HepG2 (cell line): ENCODE data around the gene DNAJC18. TPM values are rescaled to one million over a fixed set of nuclear protein-coding genes. Genes with fewer than 3 reads are reported as not detected.

Experiments used
- ATAC-seq: fragments of 200-7000 bp; cut with Tn5 transposase; 3 replicates; pipeline ENCODE4 v1.9.1; 2020; ENCODE audit warnings: mild to moderate bottlenecking, moderate library complexity
- BruUV-seq: library from RNA; stranded (reverse); fragments of 400-500 nt; replicated peaks from 2 replicates; lab custom pipeline; 2021; lab: Mats Ljungman, UMichigan
- CTCF ChIA-PET: fragments of 300-600 bp; formaldehyde crosslinking; extraction: SDS; loops from one replicate; lab custom pipeline; 2021; ENCODE audit warnings: low total read pairs, inconsistent platforms, low intra/inter-chr PET ratio; lab: Yijun Ruan, JAX
- POLR2A ChIA-PET: fragments of 350-600 bp; sonication (Branson Sonifier 250); formaldehyde crosslinking; loops from one replicate; lab custom pipeline; 2020; ENCODE audit warnings: antibody characterized with exemption, inconsistent platforms; lab: Yijun Ruan, JAX
- DNase-seq: peaks from one replicate; pipeline ENCODE4 v3.0.0-alpha.2; 2015; ENCODE audit warnings: low spot score
- FAIRE-seq: peaks from 3 replicates; lab custom pipeline; 2011; peaks lifted over from hg19 to GRCh38; lab: Jason Lieb, UNC
- H2AFZ ChIP-seq: one replicate; pipeline ENCODE4 v1.6.1; 2011; ENCODE audit warnings: low read length, inconsistent platforms
- H3K27ac ChIP-seq: fragments of 300-600 bp; 3 replicates; pipeline ENCODE4 v1.8.0; 2011; ENCODE audit warnings: mixed run types, mild to moderate bottlenecking, mixed read lengths, low read length, inconsistent platforms; ENCODE audit not compliant: insufficient read depth; ENCODE audit errors: extremely low read length
- H3K27me3 ChIP-seq, 2 experiments: fragments of 200-600 bp in 1 of 2; 2 replicates in 1 of 2; 3 replicates in 1 of 2; pipeline versions ENCODE4 v1.6.0 to v1.8.0; 2011; ENCODE audit warnings: low read length in 2 of 2, mild to moderate bottlenecking in 2 of 2, moderate library complexity in 2 of 2, inconsistent platforms in 1 of 2; ENCODE audit not compliant: insufficient read depth in 2 of 2, control insufficient read depth in 1 of 2
- H3K36me3 ChIP-seq, 2 experiments: fragments of 200-600 bp in 1 of 2; replicated peaks in 1 of 2; 2 replicates in 1 of 2; 3 replicates in 1 of 2; pipeline versions ENCODE4 v1.5.1 to v1.8.0; 2011; ENCODE audit warnings: low read length in 2 of 2, inconsistent platforms in 1 of 2; ENCODE audit not compliant: insufficient read depth in 2 of 2, control insufficient read depth in 1 of 2
- H3K4me1 ChIP-seq: 2 replicates; pipeline ENCODE4 v1.5.1; 2012; ENCODE audit warnings: low read length, inconsistent platforms; ENCODE audit not compliant: insufficient read depth
- H3K4me2 ChIP-seq: 2 replicates; pipeline ENCODE4 v1.6.0; 2011; ENCODE audit warnings: low read depth, low read length, inconsistent platforms
- H3K4me3 ChIP-seq, 3 experiments: fragments of 200-600 bp in 1 of 3; sonication (generic), shearing (Covaris generic) in 1 of 3; replicated peaks in 1 of 3; 2 replicates each; pipeline ENCODE4 v1.5.1; 2011 to 2016; ENCODE audit warnings: low read length in 3 of 3, inconsistent platforms in 2 of 3, low read depth in 2 of 3, mild to moderate bottlenecking in 2 of 3, control low read depth in 1 of 3, mixed read lengths in 1 of 3; ENCODE audit not compliant: insufficient read depth in 1 of 3
- H3K79me2 ChIP-seq: one replicate; pipeline ENCODE4 v1.6.1; 2011; ENCODE audit warnings: low read length, inconsistent platforms; ENCODE audit not compliant: insufficient read depth
- H3K9ac ChIP-seq: 2 replicates; pipeline ENCODE4 v1.6.0; 2011; ENCODE audit warnings: mild to moderate bottlenecking, low read depth, low read length, inconsistent platforms; ENCODE audit not compliant: insufficient read depth
- H3K9me3 ChIP-seq: 2 replicates; pipeline ENCODE4 v1.5.1; 2012; ENCODE audit warnings: mild to moderate bottlenecking, low read length
- H4K20me1 ChIP-seq: 2 replicates; pipeline ENCODE4 v1.6.0; 2011; ENCODE audit warnings: inconsistent platforms, mild to moderate bottlenecking, low read length, moderate library complexity; ENCODE audit not compliant: insufficient read depth
- WGBS: methylation state at CpG from one replicate; pipeline ENCODE4 v1.1.6; 2017; ENCODE audit warnings: low lambda C conversion rate; 5-methylcytosine and 5-hydroxymethylcytosine counted together
- in situ Hi-C: cut with HindIII; loops from 2 replicates; pipeline ENCODE4 v1.10.0; 2017; ENCODE audit warnings: low pct_unique_long_range_greater_than_20kb; ENCODE audit not compliant: extremely low pct_ligation_motif_present
- intact Hi-C: fragments of 100-400 bp; cut with micrococcal nuclease; formaldehyde crosslinking; loops from one replicate; pipeline ENCODE4 v1.10.0; 2022; ENCODE audit not compliant: unreplicated experiment
- polyA plus RNA-seq, 8 experiments: library from polyadenylated mRNA; depleted of rRNA in 3 of 8; stranded (reverse) in 7 of 8; unstranded in 1 of 8; fragments of >200 nt; fragmentation: Illumina TruSeq in 4 of 8; extraction: Trizol in 4 of 8; gene quantifications; 2 replicates each; pipeline versions ENCODE4 v1.2.1 to v1.2.3, GENCODE V29; 2011 to 2016; ENCODE audit warnings: low read depth in 4 of 8, missing spikeins in 1 of 8, mixed read lengths in 1 of 8; ENCODE audit not compliant: insufficient read depth in 1 of 8
- total RNA-seq, 5 experiments: library from RNA; depleted of rRNA; stranded (reverse); fragments of >200 nt; fragmentation: Illumina TruSeq; extraction: Trizol; gene quantifications; 2 replicates each; pipeline ENCODE4 v1.2.3, GENCODE V29; 2016; ENCODE audit warnings: low read depth in 1 of 5
- TF ChIP-seq, protein P1 (sequence below): conservative IDR thresholded peaks from 2 replicates; pipeline ENCODE4 v1.6.1; 2018; ENCODE audit warnings: missing genetic modification reagents
- TF ChIP-seq, protein P2 (sequence below): sonication (generic); formaldehyde crosslinking; IDR thresholded peaks from 2 replicates; pipeline ENCODE4 v1.4.0; 2020; ENCODE audit warnings: missing genetic modification reagents
- TF ChIP-seq, protein P3 (sequence below): sonication (generic); formaldehyde crosslinking; IDR thresholded peaks from 2 replicates; pipeline ENCODE4 v1.5.0; 2020; ENCODE audit warnings: missing genetic modification reagents

The DNAJC18 gene
- total and polyA plus RNA-seq, 2 of the 13 experiments (the other 11 are each of a cell fraction or from before 2014, with no cell fraction given): 6.5 to 6.6 TPM

DNA sequence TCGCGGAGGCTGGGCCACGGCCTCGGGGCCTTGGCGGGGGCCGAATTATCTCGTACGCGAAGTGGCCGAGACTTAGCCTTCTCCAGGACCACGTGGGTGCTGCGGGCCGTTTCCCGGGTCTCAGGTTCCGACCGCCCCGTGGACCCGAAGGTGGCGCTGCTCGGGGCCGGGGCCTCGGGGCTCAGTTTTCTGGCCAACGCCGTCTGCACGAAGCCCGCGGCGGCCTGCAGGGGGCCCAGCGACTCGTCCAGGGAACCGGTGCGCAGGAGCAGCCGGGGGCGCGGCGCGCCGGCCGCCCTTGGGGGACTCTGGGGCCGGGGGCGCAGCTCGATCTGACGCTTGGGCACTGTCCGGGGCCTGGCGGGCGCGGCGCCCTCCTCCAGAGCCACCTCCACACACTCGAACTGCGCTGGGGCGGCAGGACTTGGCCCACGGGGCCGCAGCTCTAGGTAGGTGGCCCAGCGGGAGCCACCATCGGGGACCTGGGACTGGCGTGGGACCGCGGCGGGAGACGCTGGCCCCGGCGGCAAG lies 45.1 kb downstream of the DNAJC18 start:
- intact Hi-C loops: no loop called here
- no peaks in the 10 kb centered on the region for H3K27me3 ChIP-seq
- no peak overlapping the region for H3K4me2 ChIP-seq
- DNase-seq (no peak), ATAC-seq (no peak), FAIRE-seq (no peak)
- H3K4me1 ChIP-seq: peaks cover 30% of the 10 kb centered on the region
- H2AFZ ChIP-seq: no peak overlapping the region
- no peaks in the 10 kb centered on the region for H3K9me3 ChIP-seq
- TF ChIP-seq, protein P1, sequence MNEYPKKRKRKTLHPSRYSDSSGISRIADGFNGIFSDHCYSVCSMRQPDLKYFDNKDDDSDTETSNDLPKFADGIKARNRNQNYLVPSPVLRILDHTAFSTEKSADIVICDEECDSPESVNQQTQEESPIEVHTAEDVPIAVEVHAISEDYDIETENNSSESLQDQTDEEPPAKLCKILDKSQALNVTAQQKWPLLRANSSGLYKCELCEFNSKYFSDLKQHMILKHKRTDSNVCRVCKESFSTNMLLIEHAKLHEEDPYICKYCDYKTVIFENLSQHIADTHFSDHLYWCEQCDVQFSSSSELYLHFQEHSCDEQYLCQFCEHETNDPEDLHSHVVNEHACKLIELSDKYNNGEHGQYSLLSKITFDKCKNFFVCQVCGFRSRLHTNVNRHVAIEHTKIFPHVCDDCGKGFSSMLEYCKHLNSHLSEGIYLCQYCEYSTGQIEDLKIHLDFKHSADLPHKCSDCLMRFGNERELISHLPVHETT (CRISPR knock-in tag): no peak
- TF ChIP-seq, protein P2, sequence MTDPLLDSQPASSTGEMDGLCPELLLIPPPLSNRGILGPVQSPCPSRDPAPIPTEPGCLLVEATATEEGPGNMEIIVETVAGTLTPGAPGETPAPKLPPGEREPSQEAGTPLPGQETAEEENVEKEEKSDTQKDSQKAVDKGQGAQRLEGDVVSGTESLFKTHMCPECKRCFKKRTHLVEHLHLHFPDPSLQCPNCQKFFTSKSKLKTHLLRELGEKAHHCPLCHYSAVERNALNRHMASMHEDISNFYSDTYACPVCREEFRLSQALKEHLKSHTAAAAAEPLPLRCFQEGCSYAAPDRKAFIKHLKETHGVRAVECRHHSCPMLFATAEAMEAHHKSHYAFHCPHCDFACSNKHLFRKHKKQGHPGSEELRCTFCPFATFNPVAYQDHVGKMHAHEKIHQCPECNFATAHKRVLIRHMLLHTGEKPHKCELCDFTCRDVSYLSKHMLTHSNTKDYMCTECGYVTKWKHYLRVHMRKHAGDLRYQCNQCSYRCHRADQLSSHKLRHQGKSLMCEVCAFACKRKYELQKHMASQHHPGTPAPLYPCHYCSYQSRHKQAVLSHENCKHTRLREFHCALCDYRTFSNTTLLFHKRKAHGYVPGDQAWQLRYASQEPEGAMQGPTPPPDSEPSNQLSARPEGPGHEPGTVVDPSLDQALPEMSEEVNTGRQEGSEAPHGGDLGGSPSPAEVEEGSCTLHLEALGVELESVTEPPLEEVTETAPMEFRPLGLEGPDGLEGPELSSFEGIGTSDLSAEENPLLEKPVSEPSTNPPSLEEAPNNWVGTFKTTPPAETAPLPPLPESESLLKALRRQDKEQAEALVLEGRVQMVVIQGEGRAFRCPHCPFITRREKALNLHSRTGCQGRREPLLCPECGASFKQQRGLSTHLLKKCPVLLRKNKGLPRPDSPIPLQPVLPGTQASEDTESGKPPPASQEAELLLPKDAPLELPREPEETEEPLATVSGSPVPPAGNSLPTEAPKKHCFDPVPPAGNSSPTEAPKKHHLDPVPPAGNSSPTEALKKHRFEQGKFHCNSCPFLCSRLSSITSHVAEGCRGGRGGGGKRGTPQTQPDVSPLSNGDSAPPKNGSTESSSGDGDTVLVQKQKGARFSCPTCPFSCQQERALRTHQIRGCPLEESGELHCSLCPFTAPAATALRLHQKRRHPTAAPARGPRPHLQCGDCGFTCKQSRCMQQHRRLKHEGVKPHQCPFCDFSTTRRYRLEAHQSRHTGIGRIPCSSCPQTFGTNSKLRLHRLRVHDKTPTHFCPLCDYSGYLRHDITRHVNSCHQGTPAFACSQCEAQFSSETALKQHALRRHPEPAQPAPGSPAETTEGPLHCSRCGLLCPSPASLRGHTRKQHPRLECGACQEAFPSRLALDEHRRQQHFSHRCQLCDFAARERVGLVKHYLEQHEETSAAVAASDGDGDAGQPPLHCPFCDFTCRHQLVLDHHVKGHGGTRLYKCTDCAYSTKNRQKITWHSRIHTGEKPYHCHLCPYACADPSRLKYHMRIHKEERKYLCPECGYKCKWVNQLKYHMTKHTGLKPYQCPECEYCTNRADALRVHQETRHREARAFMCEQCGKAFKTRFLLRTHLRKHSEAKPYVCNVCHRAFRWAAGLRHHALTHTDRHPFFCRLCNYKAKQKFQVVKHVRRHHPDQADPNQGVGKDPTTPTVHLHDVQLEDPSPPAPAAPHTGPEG (CRISPR knock-in tag): no peak
- TF ChIP-seq, protein P3, sequence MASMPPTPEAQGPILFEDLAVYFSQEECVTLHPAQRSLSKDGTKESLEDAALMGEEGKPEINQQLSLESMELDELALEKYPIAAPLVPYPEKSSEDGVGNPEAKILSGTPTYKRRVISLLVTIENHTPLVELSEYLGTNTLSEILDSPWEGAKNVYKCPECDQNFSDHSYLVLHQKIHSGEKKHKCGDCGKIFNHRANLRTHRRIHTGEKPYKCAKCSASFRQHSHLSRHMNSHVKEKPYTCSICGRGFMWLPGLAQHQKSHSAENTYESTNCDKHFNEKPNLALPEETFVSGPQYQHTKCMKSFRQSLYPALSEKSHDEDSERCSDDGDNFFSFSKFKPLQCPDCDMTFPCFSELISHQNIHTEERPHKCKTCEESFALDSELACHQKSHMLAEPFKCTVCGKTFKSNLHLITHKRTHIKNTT (CRISPR knock-in tag): no peak
- in situ Hi-C loops: no loop called here
- H3K4me3 ChIP-seq: no peak overlapping the region
- CTCF ChIA-PET: no interaction called here
- H3K9ac ChIP-seq: no peak overlapping the region
- POLR2A ChIA-PET: no interaction called here
- H3K79me2 ChIP-seq: no peaks in the 10 kb centered on the region
- H4K20me1 ChIP-seq: no peaks in the 10 kb centered on the region
- BruUV-seq: no TSS peak
- no peaks in the 10 kb centered on the region for H3K36me3 ChIP-seq
- H3K27ac ChIP-seq: no peak overlapping the region
- 98% methylated on average over 9 of the region's 62 CpGs for WGBS
